ENCODE measurements around the gene RNU5D-1. TPM values are rescaled to one million over a fixed set of nuclear protein-coding genes. Genes with fewer than 3 reads are reported as not detected.
"Not testable (repeated sequence)": the region's sequence is repeated elsewhere in the genome, so short reads cannot be mapped to it uniquely, and the experiment has no call there.

Gene RNU5D-1
- total RNA-seq, 1 donor from 2014 or later = not detected

GRCh38 chr1:44705470-44705869, 25.5 kb downstream of the RNU5D-1 start:
- intact Hi-C loops (cut with micrococcal nuclease) = no loop called here

GRCh38 chr1:44701141-44701573, 29.8 kb downstream of the RNU5D-1 start:
- intact Hi-C loops (cut with micrococcal nuclease) = no loop called here

- intact Hi-C loops (cut with micrococcal nuclease) = no loop called here
These were observed 30.4 kb downstream of the RNU5D-1 start for GRCh38 chr1:44700573-44700972.

- intact Hi-C loops (cut with micrococcal nuclease) = not testable (repeated sequence)
These were observed 31.6 kb downstream of the RNU5D-1 start for GRCh38 chr1:44699375-44699774.

- intact Hi-C loops (cut with micrococcal nuclease) = no loop called here
These were observed 32.8 kb downstream of the RNU5D-1 start for GRCh38 chr1:44698138-44698537.

GRCh38 chr1:44696789-44697345, 34.1 kb downstream of the RNU5D-1 start:
- intact Hi-C loops (cut with micrococcal nuclease) = no loop called here

- intact Hi-C loops (cut with micrococcal nuclease) = no loop called here
These were observed 34.9 kb downstream of the RNU5D-1 start for GRCh38 chr1:44696101-44696500.

- intact Hi-C loops (cut with micrococcal nuclease) = no loop called here
These were observed 35.3 kb downstream of the RNU5D-1 start for GRCh38 chr1:44695671-44696070.

- intact Hi-C loops (cut with micrococcal nuclease) = no loop called here
These were observed 36.0 kb downstream of the RNU5D-1 start for GRCh38 chr1:44694863-44695478.

GRCh38 chr1:44693900-44694299, 37.1 kb downstream of the RNU5D-1 start:
- intact Hi-C loops (cut with micrococcal nuclease) = no loop called here

GRCh38 chr1:44693159-44693558, 37.8 kb downstream of the RNU5D-1 start:
- intact Hi-C loops (cut with micrococcal nuclease) = no loop called here

GRCh38 chr1:44689447-44689765, 41.6 kb downstream of the RNU5D-1 start:
- intact Hi-C loops (cut with micrococcal nuclease) = no loop called here

GRCh38 chr1:44688760-44689446, 42.1 kb downstream of the RNU5D-1 start:
- intact Hi-C loops (cut with micrococcal nuclease) = no loop called here

GRCh38 chr1:44685881-44686280, 45.1 kb downstream of the RNU5D-1 start:
- intact Hi-C loops (cut with micrococcal nuclease) = no loop called here

GRCh38 chr1:44685218-44685617, 45.8 kb downstream of the RNU5D-1 start:
- intact Hi-C loops (cut with micrococcal nuclease) = no loop called here

- intact Hi-C loops (cut with micrococcal nuclease) = no loop called here
These were observed 46.4 kb downstream of the RNU5D-1 start for GRCh38 chr1:44684525-44684924.

GRCh38 chr1:44682883-44683265, 48.1 kb downstream of the RNU5D-1 start:
- intact Hi-C loops (cut with micrococcal nuclease) = no loop called here

GRCh38 chr1:44681905-44682882, 48.8 kb downstream of the RNU5D-1 start:
- intact Hi-C loops (cut with micrococcal nuclease) = no loop called here

Data from T-helper 1 cell treated with Interleukin-12 subunit alpha and Interleukin-12 subunit beta and Interleukin-4 antibody, amounts not matched to agents 30 ng/mL and 1 ng/mL, for 36 hours (primary cell).